Sigmoid colon (tissue), 4 donors: ENCODE results near the gene CAMTA1.

ENCODE experiments used
- CTCF ChIP-seq, 4 experiments: fragments of 450-650 bp in 3 of 4; fragments of 200-600 bp in 1 of 4; IDR thresholded peaks; one replicate each; pipeline ENCODE4 v1.5.1; 2016 to 2019; ENCODE audit warnings: antibody characterized with exemption in 4 of 4, mild to moderate bottlenecking in 3 of 4, moderate library complexity in 2 of 4
- EP300 ChIP-seq, 4 donors: sonication (generic); formaldehyde crosslinking; IDR thresholded peaks; one replicate each; pipeline ENCODE4 v1.6.1; 2017; ENCODE audit warnings: antibody characterized with exemption in 4 of 4
- POLR2A ChIP-seq, 2 donors: fragments of 450-650 bp; IDR thresholded peaks; one replicate each; pipeline ENCODE4 v1.6.1; 2016; ENCODE audit warnings: antibody characterized with exemption in 2 of 2, mild to moderate bottlenecking in 2 of 2, moderate library complexity in 2 of 2
- POLR2AphosphoS5 ChIP-seq, 4 donors: sonication (generic); formaldehyde crosslinking; IDR thresholded peaks; one replicate each; pipeline ENCODE4 v1.6.1; 2017; ENCODE audit warnings: antibody characterized with exemption in 4 of 4

- TF ChIP-seq CTCF (IDR thresholded peaks at IDR 0.05) (no peak), EP300 (IDR thresholded peaks at IDR 0.05) (no peak), POLR2AphosphoS5 (IDR thresholded peaks at IDR 0.05) (no peak), POLR2A (IDR thresholded peaks at IDR 0.05) (no peak)
Observed at GRCh38 chr1:7447736-7448135, 662.5 kb downstream of the CAMTA1 start.
